Activated T-cell treated with anti-CD3 and anti-CD28 coated beads, Interleukin-2, amount 50 U/mL, for 72 hours (primary cell): ENCODE results near the gene ADAM22. TPM values are rescaled to one million over a fixed set of nuclear protein-coding genes. Genes with fewer than 3 reads are reported as not detected.

Experiments used
- ATAC-seq, 2 donors: fragments of 150-1000 bp; cut with Tn5 transposase; replicated peaks in 1 of 2; 2 replicates each; pipeline ENCODE4 v1.10.0; 2021; ENCODE audit warnings: moderate library complexity in 2 of 2, mild to moderate bottlenecking in 1 of 2
- DNase-seq, 2 donors: peaks; one replicate each; pipeline ENCODE4 v3.0.0; 2021 to 2022; ENCODE audit warnings: mixed read lengths in 1 of 2
- H3K27ac Mint-ChIP-seq: one replicate; pipeline ENCODE4 v1.8.0; 2022; ENCODE audit warnings: mild to moderate bottlenecking, moderate library complexity, mixed read lengths
- H3K27me3 Mint-ChIP-seq: one replicate; pipeline ENCODE4 v1.8.0; 2022; ENCODE audit warnings: low read depth, mixed read lengths
- H3K36me3 Mint-ChIP-seq, 2 donors: one replicate each; pipeline ENCODE4 v1.8.0; 2022; ENCODE audit warnings: mixed read lengths in 2 of 2, mild to moderate bottlenecking in 1 of 2; ENCODE audit not compliant: insufficient read depth in 2 of 2
- H3K4me1 Mint-ChIP-seq: one replicate; pipeline ENCODE4 v1.8.0; 2022; ENCODE audit warnings: low read depth, mixed read lengths
- H3K4me3 Mint-ChIP-seq, 2 donors: one replicate each; pipeline ENCODE4 v1.8.0; 2022; ENCODE audit warnings: mild to moderate bottlenecking in 2 of 2, mixed read lengths in 2 of 2, moderate library complexity in 2 of 2
- H3K9me3 Mint-ChIP-seq, 2 donors: one replicate each; pipeline ENCODE4 v1.8.0; 2022; ENCODE audit warnings: mixed read lengths in 2 of 2
- total RNA-seq, 2 donors: library from RNA; stranded (reverse); gene quantifications; one replicate each; pipeline ENCODE4 v1.2.3, GENCODE V29; 2022

Gene ADAM22
- total RNA-seq, 2 donors from 2014 or later = 2.5 to 3.2 TPM

DNA sequence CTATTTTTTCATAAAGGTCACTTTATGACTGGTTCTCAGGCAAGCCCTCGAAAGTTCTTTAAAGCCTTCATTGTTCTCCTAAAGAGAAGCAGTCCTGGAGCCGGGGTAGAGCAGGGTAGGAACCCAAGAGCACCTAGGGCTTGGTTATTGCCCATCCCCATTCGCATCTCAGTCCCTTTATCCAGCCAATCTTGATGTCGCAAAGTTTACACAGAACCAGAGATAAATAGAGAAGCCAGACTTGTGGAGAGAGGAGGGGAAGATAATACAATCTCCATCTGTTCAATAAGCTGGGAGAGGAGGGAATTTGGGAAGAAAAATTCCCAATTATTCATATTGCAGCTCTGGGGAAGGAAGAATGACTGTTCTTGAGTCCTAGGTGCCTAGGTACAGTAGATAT, 292.1 kb downstream of the ADAM22 start:
- peaks cover 0 to 2% of the 10 kb centered on the region in 2 donors for H3K9me3 Mint-ChIP-seq
- H3K36me3 Mint-ChIP-seq = peaks cover 0 to 8% of the 10 kb centered on the region in 2 donors
- ATAC-seq = no peak
- peaks cover 2% of the 10 kb centered on the region for H3K4me1 Mint-ChIP-seq
- H3K27me3 Mint-ChIP-seq = peaks cover 20% of the 10 kb centered on the region
- H3K27ac Mint-ChIP-seq = no peak overlapping the region
- DNase-seq = no peak
- H3K4me3 Mint-ChIP-seq = no peak overlapping the region

DNA sequence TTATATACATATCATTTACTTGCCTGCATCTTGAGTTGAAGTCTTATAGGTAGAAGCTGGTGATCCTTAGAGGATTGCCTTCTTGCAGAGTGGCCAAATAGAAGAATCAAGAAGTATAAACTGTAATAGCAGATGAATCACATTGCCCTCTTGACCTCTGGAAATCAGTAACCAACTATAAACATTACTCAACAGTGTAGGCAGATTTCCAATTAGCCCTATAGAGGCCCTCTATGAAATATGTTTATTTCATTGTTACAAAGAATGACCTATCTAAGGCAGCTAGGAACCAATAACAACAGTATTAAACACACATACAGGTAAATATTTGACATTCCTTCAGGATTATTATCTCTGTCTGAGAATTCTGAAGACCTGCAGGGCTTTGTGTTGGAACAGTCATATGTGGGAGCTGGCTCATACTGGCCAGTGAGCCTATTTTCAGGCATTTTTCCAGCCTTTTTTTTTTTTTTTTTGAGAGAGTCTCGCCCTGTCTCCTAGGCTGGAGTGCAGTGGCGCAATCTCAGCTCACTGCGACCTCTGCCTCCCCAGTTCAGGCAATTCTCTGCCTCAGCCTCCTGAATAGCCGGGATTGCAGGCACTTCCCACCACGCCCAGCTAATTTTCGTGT, 292.9 kb downstream of the ADAM22 start:
- H3K4me3 Mint-ChIP-seq = no peak overlapping the region
- DNase-seq (no peak), ATAC-seq (no peak)
- H3K27me3 Mint-ChIP-seq = peaks cover 22% of the 10 kb centered on the region
- no peak overlapping the region for H3K27ac Mint-ChIP-seq
- peaks cover 0 to 7% of the 10 kb centered on the region in 2 donors for H3K36me3 Mint-ChIP-seq
- peaks cover 0 to 2% of the 10 kb centered on the region in 2 donors for H3K9me3 Mint-ChIP-seq
- H3K4me1 Mint-ChIP-seq = no peaks in the 10 kb centered on the region

DNA sequence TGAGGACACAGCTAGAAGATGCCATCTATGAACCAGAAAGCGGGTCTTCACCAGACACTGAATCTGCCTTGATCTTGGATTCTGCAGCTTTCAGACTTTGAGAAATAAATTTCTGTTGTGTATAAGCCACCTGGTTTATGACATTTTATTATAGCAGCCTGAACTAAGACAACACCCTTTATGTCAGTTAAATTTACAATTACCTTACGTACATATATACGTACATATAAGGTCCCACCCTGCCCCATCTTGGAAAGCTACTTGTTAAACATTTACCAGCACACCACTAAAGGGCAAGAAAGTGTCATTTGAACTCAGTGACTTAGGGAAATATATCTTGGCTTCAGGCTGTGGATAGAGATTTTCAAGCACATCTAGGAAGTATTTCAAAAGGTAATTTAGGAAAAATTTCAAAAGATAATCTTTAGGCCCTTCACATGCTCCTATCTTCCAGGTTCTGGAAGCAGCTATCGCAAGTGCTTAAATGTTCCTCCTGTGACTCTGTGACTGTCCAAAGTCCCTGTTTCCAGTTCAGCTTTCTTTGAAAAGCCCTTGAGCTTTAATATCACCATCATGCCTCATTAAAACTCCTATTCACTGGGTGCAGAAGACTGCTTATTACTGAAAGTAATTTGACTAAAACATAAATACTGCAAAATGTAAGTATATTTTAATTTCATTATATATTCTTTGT, 295.4 kb downstream of the ADAM22 start:
- peaks cover 0 to 2% of the 10 kb centered on the region in 2 donors for H3K9me3 Mint-ChIP-seq
- H3K27ac Mint-ChIP-seq = no peak overlapping the region
- H3K4me1 Mint-ChIP-seq = no peaks in the 10 kb centered on the region
- H3K36me3 Mint-ChIP-seq = peaks cover 0 to 7% of the 10 kb centered on the region in 2 donors
- peaks cover 22% of the 10 kb centered on the region for H3K27me3 Mint-ChIP-seq
- DNase-seq = no peak
- no peak overlapping the region for H3K4me3 Mint-ChIP-seq
- ATAC-seq = no peak

DNA sequence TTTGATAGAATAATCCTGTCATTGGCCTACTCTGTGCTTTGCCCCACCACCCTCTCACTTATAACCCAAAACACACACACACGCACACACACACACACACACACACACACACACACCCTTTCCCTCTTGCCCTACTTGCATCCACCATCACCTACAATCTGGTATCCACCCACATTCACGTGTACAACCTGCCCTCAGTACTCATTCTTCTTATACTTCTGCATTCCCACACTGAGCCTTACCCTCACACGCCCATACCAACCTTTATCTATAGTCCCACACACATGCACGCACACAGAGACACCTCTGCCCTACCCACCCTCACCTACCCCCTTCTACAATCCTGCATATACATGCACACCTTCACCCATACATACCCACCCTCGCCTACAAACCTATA, 296.6 kb downstream of the ADAM22 start:
- no peak overlapping the region for H3K27ac Mint-ChIP-seq
- H3K9me3 Mint-ChIP-seq = peaks cover 0 to 2% of the 10 kb centered on the region in 2 donors
- peaks cover 22% of the 10 kb centered on the region for H3K27me3 Mint-ChIP-seq
- DNase-seq (no peak), ATAC-seq (no peak)
- H3K36me3 Mint-ChIP-seq = peaks cover 0 to 7% of the 10 kb centered on the region in 2 donors
- no peaks in the 10 kb centered on the region for H3K4me1 Mint-ChIP-seq
- H3K4me3 Mint-ChIP-seq = no peak overlapping the region

DNA sequence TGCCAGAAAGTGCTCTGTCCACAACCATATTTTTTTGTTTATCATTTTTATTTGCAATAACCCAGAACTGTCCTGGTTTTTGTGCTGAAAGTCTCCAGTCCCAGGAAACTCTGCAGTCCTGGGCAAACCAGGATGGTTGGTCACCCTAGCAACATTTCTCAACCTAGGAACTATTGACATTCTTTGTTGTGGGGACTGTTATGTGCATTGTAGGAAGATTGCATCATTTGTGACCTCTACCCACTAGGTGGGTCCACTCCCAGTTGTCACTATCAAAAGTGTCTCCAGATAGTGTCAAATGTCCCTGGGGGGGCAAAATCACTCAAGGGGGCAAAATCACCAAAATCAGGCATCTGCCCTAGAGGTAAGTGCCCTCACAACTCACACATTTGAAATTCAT, 299.8 kb downstream of the ADAM22 start:
- no peaks in the 10 kb centered on the region for H3K9me3 Mint-ChIP-seq
- H3K4me3 Mint-ChIP-seq = no peak overlapping the region
- H3K27me3 Mint-ChIP-seq = peaks cover 14% of the 10 kb centered on the region
- DNase-seq (no peak), ATAC-seq (no peak)
- H3K4me1 Mint-ChIP-seq = no peaks in the 10 kb centered on the region
- H3K36me3 Mint-ChIP-seq = no peaks in the 10 kb centered on the region
- no peak overlapping the region for H3K27ac Mint-ChIP-seq

DNA sequence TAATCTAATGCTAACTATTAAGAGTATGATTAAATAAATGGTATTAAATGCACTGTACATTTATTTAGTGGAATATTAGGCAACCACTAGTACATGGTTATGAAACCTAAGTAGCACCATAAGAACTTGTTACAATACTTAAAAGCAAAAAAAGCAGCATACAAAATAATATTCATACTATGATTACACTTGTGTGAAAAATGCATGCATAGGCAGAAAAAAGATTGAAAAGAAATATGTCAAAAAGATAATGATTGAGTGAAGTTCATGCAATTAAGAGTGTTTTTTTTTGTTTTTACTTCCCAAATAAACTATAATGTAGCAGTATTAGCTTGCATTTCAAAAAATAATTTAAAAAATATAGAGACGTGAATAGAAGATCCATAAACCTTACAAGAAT, 305.8 kb downstream of the ADAM22 start:
- Mint-ChIP-seq H3K36me3 (no peaks in the 10 kb centered on the region), H3K27ac (no peak overlapping the region), H3K27me3 (peaks cover 4% of the 10 kb centered on the region), H3K4me1 (no peaks in the 10 kb centered on the region), H3K9me3 (no peaks in the 10 kb centered on the region), H3K4me3 (no peak overlapping the region)
- ATAC-seq = no peak
- no peak for DNase-seq

DNA sequence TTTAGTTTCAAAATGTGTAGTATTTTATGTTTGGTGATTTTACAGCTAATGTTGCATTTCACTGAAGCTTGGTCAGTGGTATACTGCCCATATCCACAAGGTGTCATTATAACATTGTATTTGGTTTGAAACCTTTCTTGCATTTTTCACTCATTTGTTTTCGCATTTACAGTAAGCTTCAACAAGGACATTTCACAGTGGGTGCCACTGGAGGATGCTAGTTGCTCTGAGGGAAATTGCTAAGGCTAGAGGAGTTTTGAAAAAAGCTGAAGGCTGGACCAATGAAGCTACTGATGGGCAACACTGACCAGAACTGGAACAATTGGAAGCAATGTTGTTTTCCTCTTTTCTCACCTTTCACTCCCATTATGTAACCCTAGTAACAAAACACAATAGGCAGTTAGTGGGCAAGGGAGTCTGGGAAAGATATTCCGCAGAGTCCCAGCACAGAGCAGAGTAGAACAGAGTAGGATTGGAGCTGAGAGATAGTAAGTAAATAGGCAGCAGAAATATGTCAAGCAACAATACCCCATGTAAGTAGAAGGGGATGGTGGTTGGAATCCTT, 309.4 kb downstream of the ADAM22 start:
- ATAC-seq (peak in 1 of 2 donors; percentile 28), DNase-seq (no peak)
- no peaks in the 10 kb centered on the region for H3K36me3 Mint-ChIP-seq
- H3K27me3 Mint-ChIP-seq = peaks cover 24% of the 10 kb centered on the region
- no peak overlapping the region for H3K4me3 Mint-ChIP-seq
- peak overlapping the region; percentile 1 for H3K27ac Mint-ChIP-seq
- no peaks in the 10 kb centered on the region for H3K4me1 Mint-ChIP-seq
- H3K9me3 Mint-ChIP-seq = no peaks in the 10 kb centered on the region

DNA sequence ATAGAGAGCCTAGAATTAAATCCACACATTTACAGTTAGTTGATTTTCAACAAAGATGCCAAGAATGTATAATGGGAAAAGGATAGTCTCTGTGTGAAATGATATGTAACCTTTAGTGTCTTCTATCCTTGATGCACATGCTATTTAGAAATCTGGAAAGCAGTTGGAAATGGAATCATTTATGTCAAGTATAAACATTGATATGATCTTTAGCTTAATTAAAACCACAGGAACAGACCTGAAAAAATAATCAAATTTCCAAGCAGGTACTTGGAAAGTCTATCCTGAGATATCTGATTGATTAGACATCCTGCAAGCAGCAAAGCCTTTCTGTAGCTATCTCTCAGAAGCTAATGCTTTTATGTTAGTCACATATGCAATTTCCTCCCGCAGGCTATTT, 310.2 kb downstream of the ADAM22 start:
- Mint-ChIP-seq H3K36me3 (no peaks in the 10 kb centered on the region), H3K4me3 (no peak overlapping the region), H3K4me1 (no peaks in the 10 kb centered on the region), H3K27me3 (peaks cover 24% of the 10 kb centered on the region), H3K9me3 (no peaks in the 10 kb centered on the region), H3K27ac (no peak overlapping the region)
- ATAC-seq (no peak), DNase-seq (no peak)

Other genes with a start within 250 kb of the ADAM22 start
- gene SLC25A40, start 57.9 kb upstream of the ADAM22 start, total RNA-seq = 10 to 100 TPM; 50.3 to 53.1 TPM
- 10 to 100 TPM; 65.4 to 75.7 TPM for gene DBF4, start 57.8 kb upstream of the ADAM22 start, total RNA-seq